ENCODE data around the gene RNU11. TPM values are rescaled to one million over a fixed set of nuclear protein-coding genes. Genes with fewer than 3 reads are reported as not detected.

RNU11 gene
- not detected for polyA plus RNA-seq (2013, experiment 1 of 2)
- polyA plus RNA-seq (2013, experiment 2 of 2) = not detected

DNA sequence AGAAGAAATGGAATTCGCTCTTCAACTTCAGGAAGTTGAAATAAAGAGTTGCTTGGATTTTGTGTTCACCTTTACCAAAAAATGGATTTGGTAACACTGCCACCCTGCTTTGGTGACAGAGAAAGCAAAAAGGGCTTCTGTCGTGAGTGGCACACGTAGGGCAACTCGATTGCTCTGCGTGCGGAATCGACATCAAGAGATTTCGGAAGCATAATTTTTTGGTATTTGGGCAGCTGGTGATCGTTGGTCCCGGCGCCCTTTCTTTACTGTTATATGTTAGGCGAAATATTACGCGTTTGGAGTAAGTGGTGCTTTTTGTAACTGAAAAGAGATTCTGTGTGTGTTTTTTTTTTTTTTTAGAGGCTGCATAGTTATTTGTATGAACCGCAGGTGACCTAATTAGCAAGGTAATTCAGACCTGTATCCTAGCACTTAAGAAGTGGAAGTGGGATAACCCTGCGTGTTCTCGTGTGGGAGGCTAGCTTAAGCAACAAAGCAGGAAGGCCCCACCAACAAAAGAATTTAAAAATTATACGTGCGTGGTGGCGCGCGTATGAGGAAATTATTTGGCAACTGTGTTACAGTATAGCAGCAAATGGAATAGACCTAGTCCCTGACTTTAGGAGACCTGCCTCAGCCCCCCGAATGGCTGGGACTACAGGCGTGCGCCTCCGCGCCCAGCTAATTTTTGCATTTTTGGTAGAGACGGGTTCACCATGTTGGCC, at the start of gene RNU11:
Gene RNU11 (plus strand): TSS at position 127 of the 725 bp plus-strand sequence.
- Histone ChIP-seq H4K5ac (ENCODE audit: low read length) (no peak within 1 kb of the TSS), H2BK5ac (ENCODE audit: low read length) (peak within 1 kb of the TSS; percentile 57), H3K4me2 (ENCODE audit: low read length) (peak within 1 kb of the TSS; percentile 78), H3K27me3 (ENCODE audit: insufficient read depth, low read length, poor library complexity) (no peaks in the 10 kb centered on the region), H3K4ac (ENCODE audit: low read depth, low read length) (peak within 1 kb of the TSS; percentile 76), H2BK120ac (ENCODE audit: low read depth, low read length) (no peak within 1 kb of the TSS), H2AK5ac (ENCODE audit: low read length) (no peak within 1 kb of the TSS), H3K27ac (ENCODE audit: low read depth, low read length) (peak within 1 kb of the TSS; percentile 44), H3K79me2 (ENCODE audit: control insufficient read depth, insufficient read depth, low read length) (no peaks in the 10 kb centered on the region), H3K23ac (ENCODE audit: low read length) (no peak within 1 kb of the TSS), H3K18ac (ENCODE audit: low read length) (peak within 1 kb of the TSS; percentile 21), H2BK15ac (replicated peaks; ENCODE audit: low read depth) (no peak within 1 kb of the TSS), H3K4me1 (ENCODE audit: control insufficient read depth, low read depth, low read length) (no peaks in the 10 kb centered on the region), H3K4me3 (ENCODE audit: low read length) (no peak within 1 kb of the TSS), H3K79me1 (ENCODE audit: low read length) (no peaks in the 10 kb centered on the region), H4K8ac (ENCODE audit: low read depth, low read length) (no peak within 1 kb of the TSS), H3K36me3 (ENCODE audit: control insufficient read depth, insufficient read depth, low read length) (no peaks in the 10 kb centered on the region), H3K9ac (ENCODE audit: low read length) (peak within 1 kb of the TSS; percentile 76), H3K56ac (ENCODE audit: low read length) (peak within 1 kb of the TSS; percentile 93)
- no CpG with 5 or more reads among the region's 28 CpGs for WGBS (ENCODE audit: extremely low coverage, insufficient coverage, low lambda C conversion rate)
- peak; percentile 99 for DNase-seq

DNA sequence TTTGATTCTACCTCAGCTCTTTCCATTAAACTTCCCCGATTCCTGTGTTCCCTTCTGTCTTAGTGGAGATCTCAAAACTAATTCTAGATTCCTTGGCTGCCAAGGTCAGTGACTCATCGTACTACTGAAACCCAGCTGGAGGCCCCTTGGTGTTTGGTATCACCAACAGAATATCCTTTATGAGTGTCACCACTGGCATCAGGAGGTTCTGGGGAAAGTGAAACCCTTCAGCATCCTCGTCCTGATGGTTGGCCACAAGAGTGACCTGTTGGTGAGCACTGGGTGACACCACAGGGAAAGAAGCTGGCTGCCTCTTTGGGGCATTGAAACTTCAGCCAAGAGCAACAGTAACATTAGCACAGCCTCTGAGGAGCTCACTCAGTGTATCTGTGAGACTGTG, 46.7 kb upstream of the RNU11 start:
- Histone ChIP-seq H3K4ac (ENCODE audit: low read depth, low read length) (no peak overlapping the region), H2BK5ac (ENCODE audit: low read length) (no peak overlapping the region), H3K79me1 (ENCODE audit: low read length) (no peaks in the 10 kb centered on the region), H4K5ac (ENCODE audit: low read length) (no peak overlapping the region), H3K27ac (ENCODE audit: low read depth, low read length) (no peak overlapping the region), H3K56ac (ENCODE audit: low read length) (no peak overlapping the region), H4K8ac (ENCODE audit: low read depth, low read length) (no peak overlapping the region), H3K23ac (ENCODE audit: low read length) (no peak overlapping the region), H2BK15ac (replicated peaks; ENCODE audit: low read depth) (no peak overlapping the region), H3K18ac (ENCODE audit: low read length) (no peak overlapping the region), H3K4me3 (ENCODE audit: low read length) (no peak overlapping the region), H3K4me1 (ENCODE audit: control insufficient read depth, low read depth, low read length) (no peaks in the 10 kb centered on the region), H3K36me3 (ENCODE audit: control insufficient read depth, insufficient read depth, low read length) (no peaks in the 10 kb centered on the region), H3K79me2 (ENCODE audit: control insufficient read depth, insufficient read depth, low read length) (no peaks in the 10 kb centered on the region), H3K4me2 (ENCODE audit: low read length) (no peak overlapping the region), H2BK120ac (ENCODE audit: low read depth, low read length) (no peak overlapping the region), H3K27me3 (ENCODE audit: insufficient read depth, low read length, poor library complexity) (no peaks in the 10 kb centered on the region), H3K9ac (ENCODE audit: low read length) (no peak overlapping the region), H2AK5ac (ENCODE audit: low read length) (no peak overlapping the region)
- peak; percentile 79 for DNase-seq
- no CpG with 5 or more reads among the region's 3 CpGs for WGBS (ENCODE audit: extremely low coverage, insufficient coverage, low lambda C conversion rate)

- H3K4me3 ChIP-seq (ENCODE audit: low read length) = no peak overlapping the region
- H3K4me1 ChIP-seq (ENCODE audit: control insufficient read depth, low read depth, low read length) = no peaks in the 10 kb centered on the region
- H3K4ac ChIP-seq (ENCODE audit: low read depth, low read length) = no peak overlapping the region
- no peak overlapping the region for H3K56ac ChIP-seq (ENCODE audit: low read length)
- no peak overlapping the region for H2BK5ac ChIP-seq (ENCODE audit: low read length)
- H3K79me2 ChIP-seq (ENCODE audit: control insufficient read depth, insufficient read depth, low read length) = no peaks in the 10 kb centered on the region
- H3K23ac ChIP-seq (ENCODE audit: low read length) = no peak overlapping the region
- H3K18ac ChIP-seq (ENCODE audit: low read length) = no peak overlapping the region
- H3K79me1 ChIP-seq (ENCODE audit: low read length) = no peaks in the 10 kb centered on the region
- no peak overlapping the region for H3K4me2 ChIP-seq (ENCODE audit: low read length)
- H3K36me3 ChIP-seq (ENCODE audit: control insufficient read depth, insufficient read depth, low read length) = no peaks in the 10 kb centered on the region
- no peak overlapping the region for H2BK120ac ChIP-seq (ENCODE audit: low read depth, low read length)
- no peak overlapping the region for H2AK5ac ChIP-seq (ENCODE audit: low read length)
- H3K27ac ChIP-seq (ENCODE audit: low read depth, low read length) = no peak overlapping the region
- H3K27me3 ChIP-seq (ENCODE audit: insufficient read depth, low read length, poor library complexity) = no peaks in the 10 kb centered on the region
- DNase-seq = peak; percentile 81
- no peak overlapping the region for H4K8ac ChIP-seq (ENCODE audit: low read depth, low read length)
- no peak overlapping the region for H2BK15ac ChIP-seq (replicated peaks; ENCODE audit: low read depth)
- no CpG with 5 or more reads among the region's 15 CpGs for WGBS (ENCODE audit: extremely low coverage, insufficient coverage, low lambda C conversion rate)
- no peak overlapping the region for H3K9ac ChIP-seq (ENCODE audit: low read length)
- H4K5ac ChIP-seq (ENCODE audit: low read length) = no peak overlapping the region
Measured at GRCh38 chr1:28602536-28603439, 45.6 kb upstream of the RNU11 start.

DNA sequence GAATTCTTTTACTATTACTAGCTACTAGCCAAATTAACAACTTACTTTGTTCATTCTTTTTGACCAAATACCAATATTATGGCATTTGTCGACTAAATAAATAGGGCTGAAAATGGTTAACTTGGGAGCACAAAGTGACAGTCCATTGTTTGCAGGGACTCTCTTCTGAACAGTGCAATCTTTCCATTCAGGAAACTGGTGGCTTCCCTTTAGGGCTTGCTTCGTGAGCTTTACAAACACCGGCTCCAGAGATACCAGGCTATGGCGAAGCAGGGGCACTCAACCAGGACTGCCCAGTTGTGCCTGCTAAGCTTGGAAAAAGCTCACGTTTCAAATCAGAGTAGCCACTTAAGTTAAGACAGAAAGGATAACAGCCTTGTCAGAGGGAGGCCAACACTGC, 44.0 kb upstream of the RNU11 start:
- no peaks in the 10 kb centered on the region for H3K36me3 ChIP-seq (ENCODE audit: control insufficient read depth, insufficient read depth, low read length)

GRCh38 chr1:28604962-28605361, 43.4 kb upstream of the RNU11 start:
- DNase-seq = no peak
- Histone ChIP-seq H2AK5ac (ENCODE audit: low read length) (no peak overlapping the region), H3K79me2 (ENCODE audit: control insufficient read depth, insufficient read depth, low read length) (no peaks in the 10 kb centered on the region), H3K27ac (ENCODE audit: low read depth, low read length) (no peak overlapping the region), H3K9ac (ENCODE audit: low read length) (no peak overlapping the region), H3K36me3 (ENCODE audit: control insufficient read depth, insufficient read depth, low read length) (no peaks in the 10 kb centered on the region), H3K4ac (ENCODE audit: low read depth, low read length) (no peak overlapping the region), H3K56ac (ENCODE audit: low read length) (no peak overlapping the region), H2BK15ac (replicated peaks; ENCODE audit: low read depth) (no peak overlapping the region), H3K27me3 (ENCODE audit: insufficient read depth, low read length, poor library complexity) (no peaks in the 10 kb centered on the region), H3K4me1 (ENCODE audit: control insufficient read depth, low read depth, low read length) (no peaks in the 10 kb centered on the region), H3K4me3 (ENCODE audit: low read length) (no peak overlapping the region), H3K18ac (ENCODE audit: low read length) (no peak overlapping the region), H4K5ac (ENCODE audit: low read length) (no peak overlapping the region), H3K79me1 (ENCODE audit: low read length) (no peaks in the 10 kb centered on the region), H4K8ac (ENCODE audit: low read depth, low read length) (no peak overlapping the region), H2BK5ac (ENCODE audit: low read length) (no peak overlapping the region), H3K23ac (ENCODE audit: low read length) (no peak overlapping the region), H3K4me2 (ENCODE audit: low read length) (no peak overlapping the region), H2BK120ac (ENCODE audit: low read depth, low read length) (no peak overlapping the region)
- no CpG with 5 or more reads among the region's 6 CpGs for WGBS (ENCODE audit: extremely low coverage, insufficient coverage, low lambda C conversion rate)

More for the DNA sequence above, 44.0 kb upstream of the RNU11 start:
- Histone ChIP-seq H2BK5ac (ENCODE audit: low read length) (no peak overlapping the region), H4K8ac (ENCODE audit: low read depth, low read length) (no peak overlapping the region), H3K79me2 (ENCODE audit: control insufficient read depth, insufficient read depth, low read length) (no peaks in the 10 kb centered on the region), H3K4me2 (ENCODE audit: low read length) (no peak overlapping the region), H3K4ac (ENCODE audit: low read depth, low read length) (no peak overlapping the region), H3K4me1 (ENCODE audit: control insufficient read depth, low read depth, low read length) (no peaks in the 10 kb centered on the region), H3K27me3 (ENCODE audit: insufficient read depth, low read length, poor library complexity) (no peaks in the 10 kb centered on the region), H2BK120ac (ENCODE audit: low read depth, low read length) (no peak overlapping the region), H3K4me3 (ENCODE audit: low read length) (no peak overlapping the region), H3K23ac (ENCODE audit: low read length) (no peak overlapping the region), H3K79me1 (ENCODE audit: low read length) (no peaks in the 10 kb centered on the region), H3K27ac (ENCODE audit: low read depth, low read length) (no peak overlapping the region), H3K18ac (ENCODE audit: low read length) (no peak overlapping the region), H3K9ac (ENCODE audit: low read length) (no peak overlapping the region), H3K56ac (ENCODE audit: low read length) (no peak overlapping the region), H2AK5ac (ENCODE audit: low read length) (no peak overlapping the region), H2BK15ac (replicated peaks; ENCODE audit: low read depth) (no peak overlapping the region), H4K5ac (ENCODE audit: low read length) (no peak overlapping the region)
- WGBS (ENCODE audit: extremely low coverage, insufficient coverage, low lambda C conversion rate) = no CpG with 5 or more reads among the region's 5 CpGs
- no peak for DNase-seq
